ENCODE results near the gene CCNE1. TPM values are rescaled to one million over a fixed set of nuclear protein-coding genes. Genes with fewer than 3 reads are reported as not detected.

The CCNE1 gene
- total RNA-seq, 1 experiment from 2014 or later, result 40.2 TPM

DNA sequence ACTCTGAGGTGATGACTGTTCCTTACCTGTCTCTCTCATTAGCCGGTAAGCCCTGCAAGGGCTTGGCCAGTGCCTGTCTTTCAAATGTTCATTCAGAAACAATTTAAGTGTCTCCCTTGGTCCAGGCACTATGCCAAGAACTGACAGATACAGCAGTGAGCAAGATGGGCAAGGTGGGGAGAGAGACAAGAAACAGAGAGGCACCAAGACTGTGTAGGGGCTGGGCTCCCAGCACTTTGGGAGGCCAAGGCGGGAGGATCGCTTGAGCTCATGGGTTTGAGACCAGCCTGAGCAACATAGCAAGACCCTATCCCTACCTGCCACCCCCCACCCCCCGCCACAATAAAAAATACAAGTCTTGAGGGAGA, 1.3 kb upstream of the CCNE1 start:
- H3K79me2 ChIP-seq (ENCODE audit: insufficient read depth, low read length), result no peaks in the 10 kb centered on the region
- no CpG with 5 or more reads among the region's 4 CpGs for WGBS (ENCODE audit: extremely low coverage, insufficient read length, low lambda C conversion rate)
- no peaks in the 10 kb centered on the region for H3K79me1 ChIP-seq (ENCODE audit: insufficient read depth, low read depth, low read length, poor library complexity, severe bottlenecking)
- H3K23me2 ChIP-seq (ENCODE audit: insufficient read length, low read depth, low read length, poor library complexity, severe bottlenecking), result peaks cover 5% of the 10 kb centered on the region
- H2BK20ac ChIP-seq (ENCODE audit: low read depth, low read length, poor library complexity, severe bottlenecking), result no peak overlapping the region
- H3K4me1 ChIP-seq (ENCODE audit: insufficient read depth, low read length), result no peaks in the 10 kb centered on the region; the same call in 1 of the 2 replicates
- H3K4me3 Mint-ChIP-seq, result peak overlapping the region; percentile 71 to 89
- H4K5ac ChIP-seq (ENCODE audit: insufficient read length, low read depth, low read length), result no peak overlapping the region
- no peak overlapping the region for H3K27ac ChIP-seq (ENCODE audit: insufficient read length, low read depth, low read length)
- H3K4ac ChIP-seq (ENCODE audit: low read depth, low read length), result no peak overlapping the region
- H3K9me3 ChIP-seq (ENCODE audit: control insufficient read depth, low read depth, low read length), result no peaks in the 10 kb centered on the region
- peaks cover 6 to 17% (median 9%) of the 10 kb centered on the region in 3 experiments for H3K36me3 Mint-ChIP-seq (ENCODE audit: insufficient read depth in 1 of 3, low read depth in 3 of 3)
- H3K14ac ChIP-seq (ENCODE audit: insufficient read depth, low read length), result no peak overlapping the region
- no peak overlapping the region for H2AFZ ChIP-seq (ENCODE audit: low read length)
- H2BK5ac ChIP-seq (ENCODE audit: insufficient read length, low read length), result no peak overlapping the region
- no peak overlapping the region for H3T11ph ChIP-seq (ENCODE audit: low read length)
- H3K56ac ChIP-seq (ENCODE audit: insufficient read length, low read depth, low read length), result no peak overlapping the region
- DNase-seq, result no peak
- H3K27ac Mint-ChIP-seq, result no peak overlapping the region
- H2BK12ac ChIP-seq (ENCODE audit: insufficient read length, low read depth, low read length), result no peak overlapping the region
- H3K23ac ChIP-seq (ENCODE audit: insufficient read length, low read depth, low read length), result no peak overlapping the region
- no peaks in the 10 kb centered on the region for H4K20me1 ChIP-seq (ENCODE audit: control insufficient read depth, insufficient read depth, insufficient read length)
- H2BK120ac ChIP-seq (ENCODE audit: low read depth, low read length, poor library complexity, severe bottlenecking), result no peak overlapping the region
- H3K27me3 Mint-ChIP-seq (ENCODE audit: low read depth), result peaks cover 7% of the 10 kb centered on the region
- no peak overlapping the region for H3K9ac ChIP-seq (ENCODE audit: extremely low read depth, insufficient read length, low read length)
- no peak overlapping the region for H4K91ac ChIP-seq (ENCODE audit: insufficient read length, low read depth, low read length)
- H3K9me3 Mint-ChIP-seq, result no peaks in the 10 kb centered on the region; a peak in 1 of 5 replicates
- H2AK5ac ChIP-seq (ENCODE audit: insufficient read length, low read length), result no peak overlapping the region
- TF ChIP-seq, protein P1, sequence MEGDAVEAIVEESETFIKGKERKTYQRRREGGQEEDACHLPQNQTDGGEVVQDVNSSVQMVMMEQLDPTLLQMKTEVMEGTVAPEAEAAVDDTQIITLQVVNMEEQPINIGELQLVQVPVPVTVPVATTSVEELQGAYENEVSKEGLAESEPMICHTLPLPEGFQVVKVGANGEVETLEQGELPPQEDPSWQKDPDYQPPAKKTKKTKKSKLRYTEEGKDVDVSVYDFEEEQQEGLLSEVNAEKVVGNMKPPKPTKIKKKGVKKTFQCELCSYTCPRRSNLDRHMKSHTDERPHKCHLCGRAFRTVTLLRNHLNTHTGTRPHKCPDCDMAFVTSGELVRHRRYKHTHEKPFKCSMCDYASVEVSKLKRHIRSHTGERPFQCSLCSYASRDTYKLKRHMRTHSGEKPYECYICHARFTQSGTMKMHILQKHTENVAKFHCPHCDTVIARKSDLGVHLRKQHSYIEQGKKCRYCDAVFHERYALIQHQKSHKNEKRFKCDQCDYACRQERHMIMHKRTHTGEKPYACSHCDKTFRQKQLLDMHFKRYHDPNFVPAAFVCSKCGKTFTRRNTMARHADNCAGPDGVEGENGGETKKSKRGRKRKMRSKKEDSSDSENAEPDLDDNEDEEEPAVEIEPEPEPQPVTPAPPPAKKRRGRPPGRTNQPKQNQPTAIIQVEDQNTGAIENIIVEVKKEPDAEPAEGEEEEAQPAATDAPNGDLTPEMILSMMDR (conservative IDR thresholded peaks at IDR 0.05), result no peak
- H4K8ac ChIP-seq (replicated peaks; ENCODE audit: insufficient read length, low read depth, low read length), result no peak overlapping the region
- H3K27me3 ChIP-seq (ENCODE audit: insufficient read depth, low read length), result no peaks in the 10 kb centered on the region
- H3K18ac ChIP-seq (ENCODE audit: insufficient read length, low read depth, low read length), result no peak overlapping the region
- H3K4me1 Mint-ChIP-seq, result peaks cover 0 to 11% of the 10 kb centered on the region in 2 experiments; a peak in 3 of 4 replicates
- H3K4me2 ChIP-seq (ENCODE audit: insufficient read depth, insufficient read length, low read length), result no peak overlapping the region
- H2BK15ac ChIP-seq (ENCODE audit: low read depth, low read length), result no peak overlapping the region

Data from H9 (cell line).